H9 (cell line): ENCODE data around the gene UQCRFS1. TPM values are rescaled to one million over a fixed set of nuclear protein-coding genes. Genes with fewer than 3 reads are reported as not detected.

Experiments used
- DNase-seq: peaks from one replicate; pipeline ENCODE4 v3.0.0-alpha.2; 2017
- H2AFZ ChIP-seq: one replicate; pipeline ENCODE4 v1.6.1; 2013; ENCODE audit warnings: mild to moderate bottlenecking, low read length, control low read depth, moderate library complexity
- H2AK5ac ChIP-seq: 2 replicates; pipeline ENCODE4 v1.6.1; 2013; ENCODE audit warnings: low read length, control low read depth, mixed read lengths; ENCODE audit not compliant: insufficient read length
- H2BK120ac ChIP-seq: one replicate; pipeline ENCODE4 v1.6.1; 2013; ENCODE audit warnings: low read depth, mild to moderate bottlenecking, low read length, control low read depth, inconsistent platforms; ENCODE audit not compliant: poor library complexity, severe bottlenecking
- H2BK12ac ChIP-seq: 2 replicates; pipeline ENCODE4 v1.6.1; 2013; ENCODE audit warnings: low read length, control low read depth, mixed read lengths, low read depth; ENCODE audit not compliant: insufficient read length
- H2BK15ac ChIP-seq: 2 replicates; pipeline ENCODE4 v1.6.1; 2013; ENCODE audit warnings: low read depth, low read length, control low read depth
- H2BK20ac ChIP-seq: one replicate; pipeline ENCODE4 v1.6.1; 2013; ENCODE audit warnings: low read depth, mild to moderate bottlenecking, low read length, control low read depth, inconsistent platforms; ENCODE audit not compliant: poor library complexity, severe bottlenecking
- H2BK5ac ChIP-seq: 2 replicates; pipeline ENCODE4 v1.6.1; 2013; ENCODE audit warnings: low read length, control low read depth, mixed read lengths; ENCODE audit not compliant: insufficient read length
- H3K14ac ChIP-seq: 2 replicates; pipeline ENCODE4 v1.6.1; 2013; ENCODE audit warnings: low read length, control low read depth; ENCODE audit not compliant: insufficient read depth
- H3K18ac ChIP-seq: 2 replicates; pipeline ENCODE4 v1.6.1; 2013; ENCODE audit warnings: low read depth, mild to moderate bottlenecking, mixed read lengths, low read length, control low read depth; ENCODE audit not compliant: insufficient read length
- H3K23ac ChIP-seq: 2 replicates; pipeline ENCODE4 v1.6.1; 2013; ENCODE audit warnings: low read length, control low read depth, mixed read lengths, low read depth; ENCODE audit not compliant: insufficient read length
- H3K23me2 ChIP-seq: 2 replicates; pipeline ENCODE4 v1.6.1; 2013; ENCODE audit warnings: low read depth, mild to moderate bottlenecking, mixed read lengths, low read length, control low read depth; ENCODE audit not compliant: insufficient read length, poor library complexity, severe bottlenecking
- H3K27ac ChIP-seq: 2 replicates; pipeline ENCODE4 v1.5.1; 2013; ENCODE audit warnings: low read length, control low read depth, mixed read lengths, low read depth; ENCODE audit not compliant: insufficient read length
- H3K27me3 ChIP-seq: 2 replicates; pipeline ENCODE4 v1.6.1; 2013; ENCODE audit warnings: low read length, control low read depth, inconsistent platforms; ENCODE audit not compliant: insufficient read depth
- H3K4ac ChIP-seq: 2 replicates; pipeline ENCODE4 v1.6.1; 2013; ENCODE audit warnings: low read depth, mild to moderate bottlenecking, control low read depth, inconsistent platforms, low read length, moderate library complexity
- H3K4me1 ChIP-seq: 2 replicates; pipeline ENCODE4 v1.6.1; 2013; ENCODE audit warnings: low read length, control low read depth, inconsistent platforms; ENCODE audit not compliant: insufficient read depth
- H3K4me2 ChIP-seq: 2 replicates; pipeline ENCODE4 v1.6.1; 2013; ENCODE audit warnings: low read length, control low read depth, mixed read lengths; ENCODE audit not compliant: insufficient read length, insufficient read depth
- H3K56ac ChIP-seq: 2 replicates; pipeline ENCODE4 v1.6.1; 2013; ENCODE audit warnings: low read depth, mild to moderate bottlenecking, mixed read lengths, low read length, control low read depth; ENCODE audit not compliant: insufficient read length
- H3K79me1 ChIP-seq: 2 replicates; pipeline ENCODE4 v1.6.1; 2013; ENCODE audit warnings: low read depth, mild to moderate bottlenecking, moderate library complexity, low read length, control low read depth, inconsistent platforms; ENCODE audit not compliant: insufficient read depth, poor library complexity, severe bottlenecking
- H3K79me2 ChIP-seq: 2 replicates; pipeline ENCODE4 v1.6.1; 2013; ENCODE audit warnings: low read length, control low read depth, inconsistent platforms; ENCODE audit not compliant: insufficient read depth
- H3K9ac ChIP-seq: 2 replicates; pipeline ENCODE4 v1.6.1; 2013; ENCODE audit warnings: low read length, control low read depth, mixed read lengths; ENCODE audit not compliant: insufficient read length; ENCODE audit errors: extremely low read depth
- H3K9me3 ChIP-seq: one replicate; pipeline ENCODE4 v1.6.1; 2013; ENCODE audit warnings: low read depth, low read length, inconsistent platforms; ENCODE audit not compliant: control insufficient read depth
- H3T11ph ChIP-seq: one replicate; pipeline ENCODE4 v1.6.1; 2013; ENCODE audit warnings: mild to moderate bottlenecking, low read length, control low read depth, inconsistent platforms
- H4K20me1 ChIP-seq: one replicate; pipeline ENCODE4 v1.6.1; 2013; ENCODE audit not compliant: control insufficient read depth, insufficient read length, insufficient read depth
- H4K5ac ChIP-seq: 2 replicates; pipeline ENCODE4 v1.6.1; 2013; ENCODE audit warnings: low read depth, mild to moderate bottlenecking, mixed read lengths, low read length, control low read depth; ENCODE audit not compliant: insufficient read length
- H4K8ac ChIP-seq: replicated peaks from 2 replicates; pipeline ENCODE4 v1.6.1; 2013; ENCODE audit warnings: low read length, control low read depth, mixed read lengths, low read depth; ENCODE audit not compliant: insufficient read length
- H4K91ac ChIP-seq: 2 replicates; pipeline ENCODE4 v1.6.1; 2013; ENCODE audit warnings: low read depth, mild to moderate bottlenecking, moderate library complexity, mixed read lengths, low read length, control low read depth; ENCODE audit not compliant: insufficient read length
- H3K27ac Mint-ChIP-seq, 3 experiments: 2 replicates in 2 of 3; 3 replicates in 1 of 3; pipeline ENCODE4 v1.8.0; 2020 to 2021; ENCODE audit warnings: mixed read lengths in 3 of 3, mild to moderate bottlenecking in 1 of 3, moderate library complexity in 1 of 3
- H3K27me3 Mint-ChIP-seq: 2 replicates; pipeline ENCODE4 v1.8.0; 2021; ENCODE audit warnings: low read depth, mild to moderate bottlenecking, moderate library complexity, mixed read lengths
- H3K36me3 Mint-ChIP-seq, 3 experiments: 2 replicates in 2 of 3; 3 replicates in 1 of 3; pipeline ENCODE4 v1.8.0; 2020 to 2021; ENCODE audit warnings: low read depth in 3 of 3, mixed read lengths in 3 of 3; ENCODE audit not compliant: insufficient read depth in 1 of 3
- H3K4me1 Mint-ChIP-seq, 2 experiments: 2 replicates each; pipeline ENCODE4 v1.8.0; 2020; ENCODE audit warnings: mixed read lengths in 2 of 2
- H3K4me3 Mint-ChIP-seq, 2 experiments: 2 replicates in 1 of 2; 3 replicates in 1 of 2; pipeline ENCODE4 v1.8.0; 2020 to 2021; ENCODE audit warnings: mild to moderate bottlenecking in 2 of 2, mixed read lengths in 2 of 2, moderate library complexity in 1 of 2
- H3K9me3 Mint-ChIP-seq, 2 experiments: 2 replicates in 1 of 2; 3 replicates in 1 of 2; pipeline ENCODE4 v1.8.0; 2020; ENCODE audit warnings: mild to moderate bottlenecking in 2 of 2, mixed read lengths in 2 of 2, moderate library complexity in 1 of 2
- CTCF ChIP-seq: fragments of 200-600 bp; sonication (generic); conservative IDR thresholded peaks from 3 replicates; pipeline ENCODE4 v1.8.0; 2021; ENCODE audit warnings: antibody characterized with exemption, mild to moderate bottlenecking
- WGBS: extraction: QIAGEN DNeasy Blood & Tissue Kit; methylation state at CpG from one replicate; pipeline ENCODE4 v1.1.7; 2013; ENCODE audit warnings: missing lambda C conversion rate, low lambda C conversion rate, mixed read lengths; ENCODE audit not compliant: insufficient read length; ENCODE audit errors: extremely low coverage; 5-methylcytosine and 5-hydroxymethylcytosine counted together
- total RNA-seq: library from RNA; stranded (reverse); gene quantifications from 2 replicates; pipeline ENCODE4 v1.2.1, GENCODE V29; 2021

The UQCRFS1 gene
- total RNA-seq, 1 experiment from 2014 or later: 46.1 TPM

DNA sequence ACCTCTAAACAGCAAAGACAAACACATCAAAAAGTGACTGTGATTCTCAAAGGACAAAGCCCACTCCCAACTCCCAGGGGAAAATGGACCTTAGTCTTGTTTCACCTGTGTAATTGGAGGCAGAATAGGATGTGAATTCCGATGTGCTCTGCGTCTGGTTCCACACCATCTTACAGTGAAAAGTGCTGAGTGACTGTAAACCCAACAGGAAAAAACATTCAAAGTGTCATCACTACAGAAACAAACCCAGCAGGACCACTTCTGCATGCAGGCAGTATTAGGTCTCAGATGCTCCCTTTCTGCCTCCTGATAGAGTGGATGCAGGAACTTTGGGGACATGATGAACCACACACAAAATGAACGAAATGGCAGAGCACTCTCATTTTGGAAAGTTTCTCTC is 6.5 kb downstream of the UQCRFS1 start:
- H3K14ac ChIP-seq: no peak overlapping the region
- no peak overlapping the region for H3K23ac ChIP-seq
- no peak overlapping the region for H3K18ac ChIP-seq
- Mint-ChIP-seq H3K27ac (no peak overlapping the region), H3K36me3 (peaks cover 20 to 41% (median 37%) of the 10 kb centered on the region in 3 experiments), H3K27me3 (no peaks in the 10 kb centered on the region), H3K4me3 (no peak overlapping the region), H3K9me3 (peaks cover 3 to 4% of the 10 kb centered on the region in 2 experiments), H3K4me1 (peaks cover 14 to 15% of the 10 kb centered on the region in 2 experiments)
- H3K27ac ChIP-seq: no peak overlapping the region
- H3K79me2 ChIP-seq: peaks cover 17% of the 10 kb centered on the region
- no peak overlapping the region for H2BK15ac ChIP-seq
- no peak overlapping the region for H3T11ph ChIP-seq
- no peaks in the 10 kb centered on the region; the same call in 1 of the 2 replicates for H3K4me1 ChIP-seq
- H4K20me1 ChIP-seq: no peaks in the 10 kb centered on the region
- no peaks in the 10 kb centered on the region for H3K9me3 ChIP-seq
- no peak overlapping the region for H2BK12ac ChIP-seq
- no peaks in the 10 kb centered on the region for H3K79me1 ChIP-seq
- H3K56ac ChIP-seq: no peak overlapping the region
- no peak overlapping the region for H4K8ac ChIP-seq
- no peak overlapping the region for H3K4ac ChIP-seq
- H2BK120ac ChIP-seq: no peak overlapping the region
- no peak overlapping the region for H2AK5ac ChIP-seq
- no peak overlapping the region for H4K5ac ChIP-seq
- no peak overlapping the region for H2BK5ac ChIP-seq
- H3K23me2 ChIP-seq: no peaks in the 10 kb centered on the region
- no peaks in the 10 kb centered on the region for H3K27me3 ChIP-seq
- TF ChIP-seq CTCF: no peak
- H2AFZ ChIP-seq: no peak overlapping the region
- no CpG with 5 or more reads among the region's 3 CpGs for WGBS
- no peak overlapping the region for H3K9ac ChIP-seq
- no peak overlapping the region for H4K91ac ChIP-seq
- DNase-seq: no peak
- H3K4me2 ChIP-seq: no peak overlapping the region
- H2BK20ac ChIP-seq: no peak overlapping the region
